SK-N-SH (cell line): ENCODE data around the gene EXPH5.

Experiments used
- CTCF ChIP-seq: fragments of 200-600 bp; sonication (generic); IDR thresholded peaks from 2 replicates; pipeline ENCODE4 v1.6.1; 2017; ENCODE audit warnings: antibody characterized with exemption, mild to moderate bottlenecking, moderate library complexity
- EZH2phosphoT487 ChIP-seq: fragments of 200-600 bp; sonication (generic); IDR thresholded peaks from 2 replicates; pipeline ENCODE4 v1.6.1; 2017; ENCODE audit warnings: low read depth, mixed run types, mild to moderate bottlenecking, antibody characterized with exemption, moderate library complexity, borderline replicate concordance
- POLR2AphosphoS5 ChIP-seq: IDR thresholded peaks from 2 replicates; pipeline ENCODE4 v1.6.1; 2012; ENCODE audit warnings: low read depth, low read length
- RAD21 ChIP-seq: IDR thresholded peaks from 2 replicates; pipeline ENCODE4 v1.6.1; 2012; ENCODE audit warnings: mild to moderate bottlenecking, low read length
- RCOR1 ChIP-seq: fragments of 150-350 bp; IDR thresholded peaks from 2 replicates; pipeline ENCODE4 v1.6.1; 2017; ENCODE audit warnings: antibody characterized with exemption, low read length
- RFX5 ChIP-seq: IDR thresholded peaks from 2 replicates; pipeline ENCODE4 v1.6.1; 2012; ENCODE audit warnings: mild to moderate bottlenecking, improper control_type of control experiment, low read length
- RXRA ChIP-seq: IDR thresholded peaks from 2 replicates; pipeline ENCODE4 v1.4.0; 2012; ENCODE audit warnings: low read depth, mild to moderate bottlenecking, borderline replicate concordance
- SIN3A ChIP-seq: IDR thresholded peaks from 2 replicates; pipeline ENCODE4 v1.6.1; 2012; ENCODE audit warnings: low read depth, mild to moderate bottlenecking, low read length, moderate library complexity, borderline replicate concordance
- YY1 ChIP-seq: IDR thresholded peaks from 2 replicates; pipeline ENCODE4 v1.4.0; 2012; ENCODE audit warnings: low read depth, mild to moderate bottlenecking
- TF ChIP-seq, protein P1 (sequence below): IDR thresholded peaks from 2 replicates; pipeline ENCODE4 v1.6.1; 2012; ENCODE audit warnings: mild to moderate bottlenecking, low read depth, low read length, moderate library complexity
- TF ChIP-seq, protein P2 (sequence below): IDR thresholded peaks from 2 replicates; pipeline ENCODE4 v1.4.0; 2012; ENCODE audit warnings: low read depth

GRCh38 chr11:108549319-108549885, 44.2 kb downstream of the EXPH5 start:
- TF ChIP-seq POLR2AphosphoS5, result no peak
- TF ChIP-seq CTCF, result no peak
- no peak for TF ChIP-seq YY1
- TF ChIP-seq, protein P1, sequence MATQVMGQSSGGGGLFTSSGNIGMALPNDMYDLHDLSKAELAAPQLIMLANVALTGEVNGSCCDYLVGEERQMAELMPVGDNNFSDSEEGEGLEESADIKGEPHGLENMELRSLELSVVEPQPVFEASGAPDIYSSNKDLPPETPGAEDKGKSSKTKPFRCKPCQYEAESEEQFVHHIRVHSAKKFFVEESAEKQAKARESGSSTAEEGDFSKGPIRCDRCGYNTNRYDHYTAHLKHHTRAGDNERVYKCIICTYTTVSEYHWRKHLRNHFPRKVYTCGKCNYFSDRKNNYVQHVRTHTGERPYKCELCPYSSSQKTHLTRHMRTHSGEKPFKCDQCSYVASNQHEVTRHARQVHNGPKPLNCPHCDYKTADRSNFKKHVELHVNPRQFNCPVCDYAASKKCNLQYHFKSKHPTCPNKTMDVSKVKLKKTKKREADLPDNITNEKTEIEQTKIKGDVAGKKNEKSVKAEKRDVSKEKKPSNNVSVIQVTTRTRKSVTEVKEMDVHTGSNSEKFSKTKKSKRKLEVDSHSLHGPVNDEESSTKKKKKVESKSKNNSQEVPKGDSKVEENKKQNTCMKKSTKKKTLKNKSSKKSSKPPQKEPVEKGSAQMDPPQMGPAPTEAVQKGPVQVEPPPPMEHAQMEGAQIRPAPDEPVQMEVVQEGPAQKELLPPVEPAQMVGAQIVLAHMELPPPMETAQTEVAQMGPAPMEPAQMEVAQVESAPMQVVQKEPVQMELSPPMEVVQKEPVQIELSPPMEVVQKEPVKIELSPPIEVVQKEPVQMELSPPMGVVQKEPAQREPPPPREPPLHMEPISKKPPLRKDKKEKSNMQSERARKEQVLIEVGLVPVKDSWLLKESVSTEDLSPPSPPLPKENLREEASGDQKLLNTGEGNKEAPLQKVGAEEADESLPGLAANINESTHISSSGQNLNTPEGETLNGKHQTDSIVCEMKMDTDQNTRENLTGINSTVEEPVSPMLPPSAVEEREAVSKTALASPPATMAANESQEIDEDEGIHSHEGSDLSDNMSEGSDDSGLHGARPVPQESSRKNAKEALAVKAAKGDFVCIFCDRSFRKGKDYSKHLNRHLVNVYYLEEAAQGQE, result no peak
- TF ChIP-seq SIN3A, result no peak
- no peak for TF ChIP-seq RAD21
- TF ChIP-seq, protein P2, sequence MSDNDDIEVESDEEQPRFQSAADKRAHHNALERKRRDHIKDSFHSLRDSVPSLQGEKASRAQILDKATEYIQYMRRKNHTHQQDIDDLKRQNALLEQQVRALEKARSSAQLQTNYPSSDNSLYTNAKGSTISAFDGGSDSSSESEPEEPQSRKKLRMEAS, result no peak
- TF ChIP-seq RFX5, result no peak
- TF ChIP-seq RXRA, result no peak
- TF ChIP-seq EZH2phosphoT487, result no peak
- TF ChIP-seq RCOR1, result no peak
